ENCODE results near the gene SLC15A5.

The SLC15A5 gene

GRCh38 chr12:16261944-16262475 lies 15.5 kb downstream of the SLC15A5 start:
- DNase-seq (ENCODE audit: low read depth in 2 of 2) = no peak

DNA sequence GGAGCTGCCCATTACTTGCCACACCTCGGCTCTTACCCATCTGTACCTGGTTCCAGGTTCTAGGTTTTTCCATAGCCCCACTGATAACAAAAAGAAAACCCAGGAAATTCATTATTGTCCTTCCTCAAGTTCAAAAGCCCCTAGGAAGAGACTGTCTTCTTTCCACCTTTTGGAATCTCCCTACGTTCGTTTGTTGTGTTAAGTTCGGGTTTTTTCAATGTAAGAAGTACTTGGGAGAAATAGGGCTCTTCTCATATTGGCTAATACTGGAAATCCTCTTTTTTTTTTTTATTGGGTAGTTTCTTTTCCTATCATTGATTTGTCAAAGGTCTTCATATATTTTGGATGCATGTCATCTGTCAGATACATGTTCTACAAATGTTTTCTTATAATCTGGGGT lies 17.3 kb downstream of the SLC15A5 start:
- DNase-seq (ENCODE audit: low read depth in 2 of 2) = no peak

DNA sequence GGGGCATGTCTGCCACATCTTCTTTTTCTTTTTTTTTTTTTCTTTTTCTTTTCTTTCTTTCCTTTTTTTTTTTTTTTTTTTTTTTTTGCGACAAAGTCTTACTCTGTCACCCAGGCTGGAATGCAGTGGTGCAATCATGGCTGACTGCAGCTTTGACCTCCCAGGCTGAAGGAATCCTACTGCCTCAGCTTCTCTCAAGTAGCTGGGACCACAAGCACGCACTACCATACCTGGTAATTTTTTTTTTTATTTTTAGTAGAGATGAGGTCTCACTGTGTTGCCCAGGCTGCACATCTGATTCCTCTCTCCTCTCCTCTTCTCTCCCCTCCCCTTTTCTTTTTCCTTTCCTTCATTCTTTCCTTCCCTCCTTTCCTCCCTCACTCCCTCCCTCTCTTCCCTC lies 18.5 kb downstream of the SLC15A5 start:
- no peak for DNase-seq (ENCODE audit: low read depth in 2 of 2)

GRCh38 chr12:16246264-16246663 lies 31.2 kb downstream of the SLC15A5 start:
- DNase-seq (ENCODE audit: low read depth in 2 of 2) = no peak

GRCh38 chr12:16245209-16245608 lies 32.3 kb downstream of the SLC15A5 start:
- no peak for DNase-seq (ENCODE audit: low read depth in 2 of 2)

DNA sequence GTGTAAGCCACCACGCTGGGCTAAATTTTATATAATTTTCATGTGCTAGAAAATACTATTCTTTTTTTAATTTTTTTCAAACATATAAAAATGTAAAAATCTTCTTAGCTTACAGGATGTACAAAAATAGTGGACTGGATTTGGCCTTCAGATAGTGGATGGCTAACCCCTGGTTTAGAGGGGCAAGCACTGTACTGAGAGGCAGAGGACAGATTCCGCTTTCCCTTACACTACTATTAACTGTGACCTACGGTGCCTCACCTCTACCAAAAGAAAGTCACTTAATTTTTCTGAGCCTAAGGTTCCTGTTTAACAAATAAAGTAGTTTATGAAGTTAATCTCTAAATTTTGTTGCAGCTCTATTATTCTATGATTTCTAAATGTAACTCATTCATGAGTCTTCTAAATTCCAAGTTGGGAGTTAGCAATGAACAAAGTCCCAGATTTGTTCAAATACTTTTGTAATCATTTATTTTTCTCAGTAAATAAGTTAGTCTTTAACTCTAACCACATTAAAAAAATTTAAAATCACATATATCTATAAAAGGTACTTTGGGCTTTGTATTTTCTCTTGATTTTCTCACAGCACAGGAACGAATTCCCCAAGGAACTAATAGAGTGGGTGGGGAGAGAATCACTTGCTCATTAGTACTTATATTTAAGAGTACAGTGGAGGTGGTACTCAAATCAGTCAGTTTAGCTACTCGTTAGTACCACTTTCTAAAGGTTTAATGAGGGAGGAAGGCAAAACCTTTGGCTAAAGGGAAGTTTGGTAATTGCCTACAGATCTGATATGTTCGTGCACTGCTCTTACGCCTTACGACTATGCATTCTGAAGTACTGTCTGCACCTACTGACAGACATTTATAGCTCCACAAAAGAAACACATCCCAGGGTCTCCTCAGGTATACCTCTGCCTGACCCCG lies 33.7 kb downstream of the SLC15A5 start:
- no peak for DNase-seq (ENCODE audit: low read depth in 2 of 2)

DNA sequence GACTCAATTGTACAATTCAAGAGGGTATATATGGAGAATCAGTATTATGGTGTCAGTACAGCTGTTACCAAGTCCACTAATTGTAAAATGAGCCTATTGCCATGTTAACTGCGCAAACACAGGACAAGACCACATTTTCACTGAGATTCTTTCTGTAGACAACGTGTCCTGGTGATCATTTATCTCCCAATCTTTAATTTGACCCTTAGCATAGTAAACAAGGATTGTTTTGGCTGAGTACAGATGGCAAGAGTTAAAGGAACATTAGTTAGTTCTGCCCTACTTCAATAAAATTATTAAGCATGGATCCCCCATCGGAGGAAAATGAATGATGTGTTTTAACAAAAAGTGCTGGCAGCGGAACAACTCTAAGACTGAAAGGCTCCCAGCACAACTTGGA lies 36.1 kb downstream of the SLC15A5 start:
- DNase-seq (ENCODE audit: low read depth in 2 of 2) = no peak

DNA sequence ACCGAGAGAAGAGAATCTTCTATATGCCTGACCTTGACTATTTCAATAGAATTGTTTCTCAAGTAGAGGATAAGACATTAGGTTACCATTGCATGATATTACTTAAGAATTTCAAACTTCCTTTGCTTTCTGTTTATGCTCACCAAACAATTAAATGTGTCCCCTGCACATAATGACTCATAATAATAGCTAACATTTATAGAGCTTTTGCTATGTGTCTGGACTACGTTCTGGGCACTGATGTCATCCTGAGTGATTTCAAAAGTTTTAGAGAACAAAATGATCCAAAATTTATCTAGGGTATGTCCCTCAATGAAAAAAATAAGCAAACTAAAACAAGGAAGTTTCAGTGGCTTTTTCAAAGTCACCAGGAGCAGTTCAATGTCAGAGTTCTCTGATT lies 38.8 kb downstream of the SLC15A5 start:
- no peak for DNase-seq (ENCODE audit: low read depth in 2 of 2)

DNA sequence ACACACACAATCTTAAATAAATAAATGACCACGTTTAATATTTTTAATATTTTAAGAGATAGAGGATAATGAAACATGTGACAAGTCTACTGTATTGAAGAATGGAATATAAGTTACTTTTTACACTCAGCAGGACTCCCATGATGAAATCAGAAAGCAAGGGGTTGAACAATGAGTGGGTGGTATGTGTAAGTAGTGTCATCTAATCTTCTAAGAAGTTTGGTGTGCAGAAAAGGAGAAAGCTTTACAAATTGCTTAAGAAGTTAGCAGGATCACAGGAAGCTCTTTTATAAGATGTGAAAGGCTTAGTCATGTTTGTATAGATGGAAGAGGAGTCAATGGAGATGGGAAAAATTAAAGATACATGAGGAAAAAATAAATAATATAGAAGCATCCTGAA lies 47.8 kb downstream of the SLC15A5 start:
- DNase-seq (ENCODE audit: low read depth in 2 of 2) = no peak

DNA sequence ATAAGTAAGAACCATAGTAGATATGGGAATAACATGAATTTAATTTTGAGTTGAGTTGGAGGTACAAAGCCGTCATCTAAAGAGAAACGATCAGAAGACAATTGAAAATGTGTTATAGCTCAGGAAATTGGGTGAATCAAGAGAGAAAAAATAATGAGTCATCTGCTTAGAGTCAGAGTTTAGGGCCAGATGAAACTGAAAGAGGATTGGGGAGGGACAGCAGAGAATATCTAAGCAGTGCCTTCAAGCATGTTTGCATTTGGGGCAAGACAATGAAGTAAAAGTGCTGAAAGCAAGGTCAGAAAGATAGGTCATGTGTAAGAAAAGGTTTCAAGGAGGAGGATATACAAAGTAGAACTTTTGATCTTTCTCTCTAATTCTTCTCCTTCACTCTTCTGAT lies 49.4 kb downstream of the SLC15A5 start:
- no peak for DNase-seq (ENCODE audit: low read depth in 2 of 2)

- DNase-seq (ENCODE audit: low read depth in 2 of 2) = no peak
Measured at GRCh38 chr12:16225692-16226091, 51.8 kb downstream of the SLC15A5 start.

DNA sequence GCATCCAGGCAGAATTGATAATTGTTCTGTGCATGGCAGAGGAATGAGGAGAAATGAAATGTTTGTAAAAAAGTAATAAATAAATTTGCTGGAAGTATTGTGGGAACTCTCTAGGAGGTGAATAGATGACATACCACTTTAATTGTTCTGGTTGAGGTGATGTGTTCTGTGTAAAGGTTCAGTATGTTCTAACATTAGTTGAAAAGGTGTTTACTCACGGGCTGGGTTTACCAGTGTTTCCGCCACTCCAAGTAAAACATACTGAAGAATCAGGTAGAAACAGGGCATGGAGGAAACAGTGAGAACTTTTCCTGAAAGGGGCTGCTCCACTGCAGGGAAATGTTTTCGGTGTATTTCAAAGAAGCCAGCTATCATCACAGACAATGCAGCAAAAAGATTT lies 53.3 kb downstream of the SLC15A5 start:
- DNase-seq (ENCODE audit: low read depth in 2 of 2) = no peak

DNA sequence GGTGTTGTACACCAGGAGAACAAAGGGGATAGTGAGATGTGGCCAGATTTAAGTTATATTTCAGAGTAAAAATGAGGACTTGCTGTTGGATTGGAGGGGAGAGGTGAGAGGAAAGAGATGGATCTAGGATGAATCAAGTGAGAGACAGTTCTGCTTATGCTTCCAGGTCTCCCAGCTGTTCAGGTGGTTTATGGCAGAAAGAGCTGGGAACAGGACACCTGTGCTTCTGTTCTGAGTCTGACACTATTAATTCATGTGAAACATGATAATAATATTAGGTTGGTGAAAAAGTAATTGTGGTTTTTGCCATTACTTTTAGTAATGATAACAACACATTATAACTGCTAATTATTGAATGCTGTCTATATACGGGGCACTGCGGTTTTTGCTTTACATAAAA lies 55.7 kb downstream of the SLC15A5 start:
- DNase-seq (ENCODE audit: low read depth in 2 of 2) = no peak

- no peak for DNase-seq (ENCODE audit: low read depth in 2 of 2)
Measured at GRCh38 chr12:16220120-16220519, 57.4 kb downstream of the SLC15A5 start.

DNA sequence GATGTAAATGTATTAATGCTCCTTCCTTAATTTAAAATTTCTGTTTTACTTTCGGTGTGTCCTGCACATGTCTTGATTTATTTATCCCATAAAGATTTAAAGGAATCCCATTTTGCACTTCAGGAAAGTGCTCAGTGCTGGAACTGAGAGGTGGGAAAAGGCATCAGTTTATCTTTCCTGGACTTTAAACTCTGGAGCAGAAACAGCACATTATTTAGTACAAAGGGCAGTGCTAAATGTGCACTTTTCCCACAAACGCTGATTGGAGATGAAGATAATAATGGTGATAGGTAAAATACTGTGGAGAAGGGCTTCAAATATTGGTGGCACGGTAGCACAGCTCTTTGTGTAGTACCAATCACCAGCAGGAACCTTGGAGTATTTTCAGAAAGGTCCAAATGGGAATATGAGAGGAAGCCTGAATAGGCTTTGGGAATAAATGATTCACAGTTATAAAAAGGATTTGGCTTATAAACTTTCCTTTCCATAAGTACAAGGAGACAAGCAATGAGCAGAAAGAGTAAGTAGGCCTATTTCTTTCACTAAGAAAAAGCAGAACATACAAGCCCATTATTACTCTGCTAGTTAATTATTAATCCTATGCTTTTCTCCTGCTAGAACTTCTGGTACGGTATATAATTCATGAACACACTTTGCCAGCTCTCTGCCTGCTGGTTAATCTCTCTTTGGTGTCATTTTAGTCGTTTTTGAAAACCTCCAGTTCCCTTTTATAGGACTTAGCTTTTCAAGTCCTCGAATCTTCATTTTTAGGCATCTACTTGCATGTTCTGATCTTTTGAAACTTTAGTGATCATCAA lies 58.3 kb downstream of the SLC15A5 start:
- DNase-seq (ENCODE audit: low read depth in 2 of 2) = no peak

DNA sequence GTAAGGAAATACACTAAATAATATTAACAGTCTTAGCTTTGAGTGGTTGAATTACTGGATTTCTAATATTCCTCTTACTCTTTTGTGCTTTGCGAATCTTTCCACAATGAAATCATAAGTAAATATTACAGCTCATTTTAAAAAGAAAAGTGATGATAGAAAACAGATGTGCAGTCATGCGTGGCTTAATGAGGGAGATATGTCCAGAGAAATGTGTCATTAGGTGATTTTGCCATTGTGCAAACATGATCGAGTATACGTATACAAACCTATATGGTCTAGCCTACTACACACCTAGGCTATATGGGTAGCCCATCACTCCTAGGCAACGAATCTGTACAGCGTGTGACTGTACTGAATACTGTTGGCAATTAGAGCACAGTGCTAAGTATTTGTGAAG lies 59.3 kb downstream of the SLC15A5 start:
- DNase-seq (ENCODE audit: low read depth in 2 of 2) = no peak

DNA sequence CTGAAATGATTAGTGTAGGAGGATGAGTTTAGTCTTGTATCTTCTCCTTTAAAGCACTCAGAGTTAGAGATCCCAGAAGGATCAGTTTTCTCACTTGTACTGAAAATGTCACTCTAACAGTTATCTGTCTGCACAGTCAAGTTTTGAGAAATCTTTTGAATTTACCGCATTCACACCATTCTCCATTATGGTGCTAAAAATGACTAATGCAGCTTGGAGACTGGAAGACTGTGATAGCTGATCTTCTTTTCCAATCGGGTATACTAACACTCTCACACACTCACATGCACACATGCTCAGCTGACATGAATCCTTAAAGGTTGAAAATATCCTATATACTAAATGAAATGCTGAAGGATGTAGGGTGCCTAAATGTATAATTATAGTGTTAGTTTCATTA lies 65.8 kb downstream of the SLC15A5 start:
- DNase-seq (ENCODE audit: low read depth in 2 of 2) = no peak

DNA sequence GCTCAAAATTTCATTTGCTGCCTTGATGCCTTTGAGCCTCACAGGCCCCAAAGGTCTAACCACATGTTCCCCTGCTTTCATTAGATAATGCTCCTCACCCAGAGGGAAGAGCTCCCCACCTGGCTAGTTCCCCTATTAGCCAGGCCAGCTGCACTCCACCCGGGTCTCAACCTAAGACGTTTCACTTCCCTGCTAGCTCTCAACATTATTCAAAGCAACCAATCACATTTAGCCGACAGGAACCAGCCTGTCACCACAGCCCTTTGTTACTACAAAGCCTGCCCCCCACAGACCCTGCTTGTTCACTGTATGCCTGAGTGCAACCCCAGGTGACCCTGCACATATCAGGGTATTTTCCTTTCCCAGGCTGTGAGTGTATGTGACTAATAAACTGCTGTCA lies 78.6 kb downstream of the SLC15A5 start:
- DNase-seq (ENCODE audit: low read depth in 2 of 2) = no peak

DNA sequence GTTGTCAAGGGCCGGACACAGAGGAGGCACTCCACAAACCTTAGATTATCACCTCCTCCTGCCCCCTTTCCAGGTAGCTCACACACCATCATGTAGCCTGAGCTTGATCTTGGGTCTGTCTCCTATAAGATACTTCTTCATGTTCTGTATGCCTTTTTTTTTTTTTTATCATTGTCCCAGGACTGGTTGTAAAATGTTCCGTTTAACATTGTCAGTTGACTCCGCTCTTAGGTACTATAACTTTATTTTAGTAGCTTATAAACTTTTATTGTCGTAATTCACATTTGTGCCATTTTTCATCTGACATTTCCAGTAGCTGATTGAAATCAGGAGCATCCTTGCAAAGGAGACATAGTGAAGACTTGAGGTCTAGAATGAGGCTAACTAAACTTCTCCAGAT lies 79.9 kb downstream of the SLC15A5 start:
- no peak for DNase-seq (ENCODE audit: low read depth in 2 of 2)

GRCh38 chr12:16189849-16190248 lies 87.6 kb downstream of the SLC15A5 start:
- no peak for DNase-seq (ENCODE audit: low read depth in 2 of 2)

GRCh38 chr12:16187660-16188059 lies 89.8 kb downstream of the SLC15A5 start:
- no peak for DNase-seq (ENCODE audit: low read depth in 2 of 2)

GRCh38 chr12:16184681-16185080 lies 92.8 kb downstream of the SLC15A5 start:
- no peak for DNase-seq (ENCODE audit: low read depth in 2 of 2)

DNA sequence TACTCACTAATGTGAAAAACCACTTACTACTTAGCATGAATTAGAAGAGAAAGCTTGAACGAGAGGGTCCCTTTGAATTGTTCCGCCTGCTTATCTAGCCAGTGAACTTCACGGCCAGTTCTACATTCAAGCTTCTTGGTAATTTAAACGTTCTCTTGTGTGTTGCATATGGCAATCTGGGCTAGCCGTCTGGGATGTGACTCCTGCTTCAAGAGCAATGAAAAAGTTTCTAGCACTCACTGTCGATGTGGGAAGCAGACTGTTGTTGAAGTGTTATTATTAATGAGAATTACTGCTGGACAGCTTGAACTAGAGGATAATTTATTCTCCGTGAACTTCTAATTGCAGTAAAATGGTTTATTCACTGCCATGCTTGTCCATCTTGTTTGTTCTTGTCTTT lies 93.9 kb downstream of the SLC15A5 start:
- no peak for DNase-seq (ENCODE audit: low read depth in 2 of 2)
